Measurements from ENCODE around the gene LEP. TPM values are rescaled to one million over a fixed set of nuclear protein-coding genes. Genes with fewer than 3 reads are reported as not detected.

LEP gene
- total and polyA plus RNA-seq, 2 experiments from 2014 or later, result 0.11 to 0.22 TPM

GRCh38 chr7:128253701-128254100 lies 12.6 kb downstream of the LEP start:
- Histone ChIP-seq H3K4me2 (ENCODE audit: unreplicated experiment) (no peak overlapping the region), H3K9ac (no peak overlapping the region), H3F3A (ENCODE audit: insufficient read depth) (no peaks in the 10 kb centered on the region), H3K27ac (no peak overlapping the region), H3K36me3 (ENCODE audit: low read depth) (no peaks in the 10 kb centered on the region), H3K4me1 (ENCODE audit: insufficient read depth) (no peaks in the 10 kb centered on the region), H3K4me3 (no peak overlapping the region), H4K20me1 (ENCODE audit: insufficient read depth) (no peaks in the 10 kb centered on the region), H3K9me3 (ENCODE audit: low read depth) (no peaks in the 10 kb centered on the region), H3K27me3 (replicated peaks; ENCODE audit: insufficient read depth) (peaks cover 14% of the 10 kb centered on the region; the same call in 1 of the 2 replicates), H3K9me2 (ENCODE audit: insufficient read depth) (no peaks in the 10 kb centered on the region), H3K79me2 (ENCODE audit: insufficient read depth) (no peaks in the 10 kb centered on the region), H2AFZ (no peak overlapping the region)
- 59 to 67% methylated on average over 8 of the region's 8 CpGs for WGBS, 2 experiments (ENCODE audit: low coverage in 1 of 2, low lambda C conversion rate in 2 of 2, missing lambda C conversion rate in 2 of 2)
- no peak for DNase-seq
- TF ChIP-seq EZH2 (IDR thresholded peaks at IDR 0.05; ENCODE audit: insufficient read depth, poor library complexity, severe bottlenecking) (no peak), EZH2phosphoT487 (IDR thresholded peaks at IDR 0.05; ENCODE audit: insufficient read depth, low read depth) (no peak)
- in situ Hi-C loops (cut with MboI), result no loop called here

DNA sequence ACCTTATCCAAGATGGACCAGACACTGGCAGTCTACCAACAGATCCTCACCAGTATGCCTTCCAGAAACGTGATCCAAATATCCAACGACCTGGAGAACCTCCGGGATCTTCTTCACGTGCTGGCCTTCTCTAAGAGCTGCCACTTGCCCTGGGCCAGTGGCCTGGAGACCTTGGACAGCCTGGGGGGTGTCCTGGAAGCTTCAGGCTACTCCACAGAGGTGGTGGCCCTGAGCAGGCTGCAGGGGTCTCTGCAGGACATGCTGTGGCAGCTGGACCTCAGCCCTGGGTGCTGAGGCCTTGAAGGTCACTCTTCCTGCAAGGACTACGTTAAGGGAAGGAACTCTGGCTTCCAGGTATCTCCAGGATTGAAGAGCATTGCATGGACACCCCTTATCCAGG lies 13.4 kb downstream of the LEP start:
- WGBS, 2 experiments (ENCODE audit: low coverage in 1 of 2, low lambda C conversion rate in 2 of 2, missing lambda C conversion rate in 2 of 2), result 51% methylated on average over 5 of the region's 5 CpGs
- TF ChIP-seq EZH2 (IDR thresholded peaks at IDR 0.05; ENCODE audit: insufficient read depth, poor library complexity, severe bottlenecking) (no peak), EZH2phosphoT487 (IDR thresholded peaks at IDR 0.05; ENCODE audit: insufficient read depth, low read depth) (no peak)
- Histone ChIP-seq H3F3A (ENCODE audit: insufficient read depth) (no peaks in the 10 kb centered on the region), H3K9me3 (ENCODE audit: low read depth) (no peaks in the 10 kb centered on the region), H3K4me2 (ENCODE audit: unreplicated experiment) (no peak overlapping the region), H3K4me3 (no peak overlapping the region), H2AFZ (no peak overlapping the region), H3K79me2 (ENCODE audit: insufficient read depth) (no peaks in the 10 kb centered on the region), H3K4me1 (ENCODE audit: insufficient read depth) (no peaks in the 10 kb centered on the region; the same call in 1 of the 2 replicates), H3K9ac (no peak overlapping the region), H3K27ac (no peak overlapping the region), H3K9me2 (ENCODE audit: insufficient read depth) (no peaks in the 10 kb centered on the region), H3K27me3 (replicated peaks; ENCODE audit: insufficient read depth) (peaks cover 8% of the 10 kb centered on the region; the same call in 1 of the 2 replicates), H4K20me1 (ENCODE audit: insufficient read depth) (no peaks in the 10 kb centered on the region), H3K36me3 (ENCODE audit: low read depth) (no peaks in the 10 kb centered on the region)
- DNase-seq, result no peak
- in situ Hi-C loops (cut with MboI), result no loop called here

GRCh38 chr7:128255271-128255670 lies 14.2 kb downstream of the LEP start:
- Histone ChIP-seq H3K4me1 (ENCODE audit: insufficient read depth) (no peaks in the 10 kb centered on the region; the same call in 1 of the 2 replicates), H3K79me2 (ENCODE audit: insufficient read depth) (no peaks in the 10 kb centered on the region), H3K27me3 (replicated peaks; ENCODE audit: insufficient read depth) (peaks cover 6% of the 10 kb centered on the region; the same call in 1 of the 2 replicates), H4K20me1 (ENCODE audit: insufficient read depth) (no peaks in the 10 kb centered on the region), H3K36me3 (ENCODE audit: low read depth) (no peaks in the 10 kb centered on the region), H3K27ac (no peak overlapping the region), H3K9me3 (ENCODE audit: low read depth) (no peaks in the 10 kb centered on the region), H2AFZ (no peak overlapping the region), H3K9ac (no peak overlapping the region), H3K4me2 (ENCODE audit: unreplicated experiment) (no peak overlapping the region), H3F3A (ENCODE audit: insufficient read depth) (no peaks in the 10 kb centered on the region), H3K9me2 (ENCODE audit: insufficient read depth) (no peaks in the 10 kb centered on the region), H3K4me3 (no peak overlapping the region)
- DNase-seq, result no peak
- TF ChIP-seq EZH2phosphoT487 (IDR thresholded peaks at IDR 0.05; ENCODE audit: insufficient read depth, low read depth), result no peak
- 45 to 46% methylated on average over 2 of the region's 2 CpGs for WGBS, 2 experiments (ENCODE audit: low coverage in 1 of 2, low lambda C conversion rate in 2 of 2, missing lambda C conversion rate in 2 of 2)
- in situ Hi-C loops (cut with MboI), result no loop called here

GRCh38 chr7:128257458-128257857 lies 16.4 kb downstream of the LEP start:
- no peaks in the 10 kb centered on the region for H3K79me2 ChIP-seq (ENCODE audit: insufficient read depth)
- WGBS, 2 experiments (ENCODE audit: low coverage in 1 of 2, low lambda C conversion rate in 2 of 2, missing lambda C conversion rate in 2 of 2), result 75 to 77% methylated on average over 14 of the region's 14 CpGs

More at GRCh38 chr7:128257458-128257857, 16.4 kb downstream of the LEP start:
- Histone ChIP-seq H3K4me2 (ENCODE audit: unreplicated experiment) (no peak overlapping the region), H3K4me1 (ENCODE audit: insufficient read depth) (no peaks in the 10 kb centered on the region; the same call in 1 of the 2 replicates), H2AFZ (no peak overlapping the region), H3K27ac (no peak overlapping the region), H3K9me3 (ENCODE audit: low read depth) (no peaks in the 10 kb centered on the region), H3F3A (ENCODE audit: insufficient read depth) (no peaks in the 10 kb centered on the region), H4K20me1 (ENCODE audit: insufficient read depth) (no peaks in the 10 kb centered on the region), H3K9me2 (ENCODE audit: insufficient read depth) (no peaks in the 10 kb centered on the region), H3K27me3 (replicated peaks; ENCODE audit: insufficient read depth) (no peaks in the 10 kb centered on the region), H3K4me3 (no peak overlapping the region), H3K9ac (no peak overlapping the region), H3K36me3 (ENCODE audit: low read depth) (no peaks in the 10 kb centered on the region)
- in situ Hi-C loops (cut with MboI), result no loop called here
- DNase-seq, result no peak
- no peak for TF ChIP-seq EZH2phosphoT487 (IDR thresholded peaks at IDR 0.05; ENCODE audit: insufficient read depth, low read depth)
- TF ChIP-seq EZH2 (IDR thresholded peaks at IDR 0.05; ENCODE audit: insufficient read depth, poor library complexity, severe bottlenecking), result no peak
